HG02763 (cell line): Measurements from ENCODE around the gene GSX2.
"Not testable (repeated sequence)": the region's sequence is repeated elsewhere in the genome, so short reads cannot be mapped to it uniquely, and the experiment has no call there.

Experiments used
- ATAC-seq: cut with Tn5 transposase; IDR thresholded peaks from one replicate; pipeline ENCODE4 v1.9.1; 2021; ENCODE audit warnings: mild to moderate bottlenecking, moderate library complexity; ENCODE audit not compliant: unreplicated experiment

Gene GSX2

GRCh38 chr4:54101190-54102041, 1.5 kb downstream of the GSX2 start:
- no peak for ATAC-seq

- no peak for ATAC-seq
Measured at GRCh38 chr4:54102531-54103106, 2.7 kb downstream of the GSX2 start.

- no peak for ATAC-seq
Measured at GRCh38 chr4:54103190-54103574, 3.2 kb downstream of the GSX2 start.

GRCh38 chr4:54104907-54105306, 4.9 kb downstream of the GSX2 start:
- no peak for ATAC-seq

- no peak for ATAC-seq
Measured at GRCh38 chr4:54107951-54108748, 8.2 kb downstream of the GSX2 start.

- no peak for ATAC-seq
Measured at GRCh38 chr4:54109241-54110018, 9.5 kb downstream of the GSX2 start.

- ATAC-seq, result no peak
Measured at GRCh38 chr4:54110019-54110416, 10.1 kb downstream of the GSX2 start.

- not testable (repeated sequence) for ATAC-seq
Measured at GRCh38 chr4:54113206-54113605, 13.2 kb downstream of the GSX2 start.

- ATAC-seq, result not testable (repeated sequence)
Measured at GRCh38 chr4:54116246-54116645, 16.3 kb downstream of the GSX2 start.

GRCh38 chr4:54118850-54119589, 19.1 kb downstream of the GSX2 start:
- ATAC-seq, result no peak

GRCh38 chr4:54120518-54120917, 20.6 kb downstream of the GSX2 start:
- ATAC-seq, result no peak

- no peak for ATAC-seq
Measured at GRCh38 chr4:54127660-54128059, 27.7 kb downstream of the GSX2 start.

- ATAC-seq, result not testable (repeated sequence)
Measured at GRCh38 chr4:54128694-54129093, 28.7 kb downstream of the GSX2 start.

GRCh38 chr4:54139332-54139731, 39.4 kb downstream of the GSX2 start:
- ATAC-seq, result no peak

GRCh38 chr4:54140287-54140686, 40.3 kb downstream of the GSX2 start:
- ATAC-seq, result no peak

- ATAC-seq, result no peak
Measured at GRCh38 chr4:54144199-54144598, 44.2 kb downstream of the GSX2 start.

- no peak for ATAC-seq
Measured at GRCh38 chr4:54144661-54145171, 44.8 kb downstream of the GSX2 start.

GRCh38 chr4:54146139-54146538, 46.2 kb downstream of the GSX2 start:
- ATAC-seq, result no peak

GRCh38 chr4:54149323-54149722, 49.4 kb downstream of the GSX2 start:
- no peak for ATAC-seq
